BLaER1 treated with 17β-estradiol and CSF1 and Interleukin-3, amounts not matched to agents 10 nM and 100 nM (cell line): ENCODE results near the gene PLEKHM2.

Source experiments
- H3K27ac ChIP-seq, 11 experiments: shearing (Covaris generic); formaldehyde crosslinking; 2 replicates each; pipeline ENCODE4 v1.8.1; 2022
- H3K27me3 ChIP-seq, 11 experiments: shearing (Covaris generic); formaldehyde crosslinking; 2 replicates each; pipeline ENCODE4 v1.8.1; 2022
- H3K36me3 ChIP-seq, 11 experiments: shearing (Covaris generic); formaldehyde crosslinking; 2 replicates each; pipeline ENCODE4 v1.8.1; 2022
- H3K4me1 ChIP-seq, 10 experiments: shearing (Covaris generic); formaldehyde crosslinking; 2 replicates each; pipeline ENCODE4 v1.8.1; 2022
- H3K4me2 ChIP-seq, 11 experiments: shearing (Covaris generic); formaldehyde crosslinking; 2 replicates each; pipeline ENCODE4 v1.8.1; 2022
- H3K4me3 ChIP-seq, 10 experiments: shearing (Covaris generic); formaldehyde crosslinking; 2 replicates each; pipeline ENCODE4 v1.8.1; 2022
- H3K9ac ChIP-seq, 11 experiments: shearing (Covaris generic); formaldehyde crosslinking; 2 replicates each; pipeline ENCODE4 v1.8.1; 2022
- H3K9me3 ChIP-seq, 11 experiments: shearing (Covaris generic); formaldehyde crosslinking; replicated peaks in 1 of 11; 2 replicates each; pipeline ENCODE4 v1.8.1; 2022
- H4K20me1 ChIP-seq, 11 experiments: shearing (Covaris generic); formaldehyde crosslinking; 2 replicates each; pipeline ENCODE4 v1.8.1; 2022
- Cebpa-rat ChIP-seq, 11 experiments: shearing (Covaris generic); IDR thresholded peaks; 2 replicates each; pipeline ENCODE4 v1.8.1; 2022

PLEKHM2 gene

DNA sequence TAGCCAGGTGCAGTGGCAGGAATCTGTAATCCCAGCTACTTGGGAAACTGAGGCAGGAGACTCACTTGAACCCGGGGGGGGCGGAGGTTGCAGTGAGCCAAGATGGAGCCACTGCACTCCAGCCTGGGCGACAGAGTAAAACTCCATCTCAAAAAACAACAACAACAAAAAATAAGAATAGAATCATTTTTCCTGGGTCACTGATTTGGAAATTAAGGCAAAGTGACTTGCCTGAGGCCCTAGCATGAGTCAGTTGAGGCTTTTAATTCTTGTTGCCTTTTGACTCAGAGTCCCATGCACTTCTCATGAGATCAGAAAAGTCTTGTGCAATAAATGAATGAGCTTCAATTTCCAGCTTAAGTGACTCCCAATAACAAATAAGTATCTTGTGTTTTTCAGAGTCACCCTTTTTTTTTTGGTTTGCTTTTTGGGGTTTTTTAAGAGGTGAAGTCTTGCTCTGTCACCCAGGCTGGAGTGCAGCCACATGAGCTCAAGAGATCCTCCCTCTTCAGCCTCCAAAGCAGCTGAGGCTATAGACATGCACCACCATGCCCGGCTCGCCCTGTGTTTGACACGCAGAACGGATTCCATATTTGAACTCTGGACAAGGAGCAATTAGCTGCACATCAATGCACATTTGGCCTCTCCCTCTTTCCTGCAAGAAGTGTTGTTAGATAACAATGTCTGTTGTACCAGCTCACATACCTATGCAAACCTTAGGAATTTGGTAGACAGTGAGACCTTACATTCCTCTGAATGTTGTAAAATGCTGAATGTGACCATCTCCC is 3.4 kb upstream of the PLEKHM2 start:
- no peaks in the 10 kb centered on the region for H3K27me3 ChIP-seq
- 0 out of 22 replicates have a peak overlapping the region, but pooled peaks of 1 of the 11 experiments have one; percentile 0 for H3K9ac ChIP-seq
- peaks cover 0 to 7% (median 0%) of the 10 kb centered on the region in 11 experiments; a peak in 1 of 22 replicates for H3K9me3 ChIP-seq
- H3K4me1 ChIP-seq: peaks cover 35 to 67% (median 41%) of the 10 kb centered on the region in 10 experiments
- peak overlapping the region in 4 of 11 experiments; percentile 51 to 100 (median 72); a peak in 5 of 22 replicates for H3K27ac ChIP-seq
- H3K36me3 ChIP-seq: no peaks in the 10 kb centered on the region
- no peak overlapping the region for H3K4me3 ChIP-seq
- H4K20me1 ChIP-seq: peaks cover 7 to 14% (median 12%) of the 10 kb centered on the region in 11 experiments; a peak in 18 of 22 replicates
- H3K4me2 ChIP-seq: peak overlapping the region in 4 of 11 experiments; percentile 60 to 98 (median 98); a peak in 6 of 22 replicates
- peak in 3 of 11 experiments; percentile 19 to 49 (median 39); a peak in 3 of 22 replicates for TF ChIP-seq Cebpa-rat (IDR thresholded peaks at IDR 0.05)

- no peak overlapping the region for H3K4me3 ChIP-seq
- peak overlapping the region; percentile 60 to 98 (median 97); a peak in 21 of 22 replicates for H3K4me2 ChIP-seq
- H4K20me1 ChIP-seq: peaks cover 16 to 22% (median 20%) of the 10 kb centered on the region in 11 experiments; a peak in 20 of 22 replicates
- peak overlapping the region in 7 of 11 experiments; percentile 0 to 96 (median 4); a peak in 7 of 22 replicates for H3K9ac ChIP-seq
- H3K36me3 ChIP-seq: peaks cover 0 to 6% (median 0%) of the 10 kb centered on the region in 11 experiments; a peak in 3 of 22 replicates
- peaks cover 0 to 7% (median 0%) of the 10 kb centered on the region in 11 experiments; a peak in 1 of 22 replicates for H3K9me3 ChIP-seq
- TF ChIP-seq Cebpa-rat (IDR thresholded peaks at IDR 0.05): no peak
- peaks cover 41 to 68% (median 50%) of the 10 kb centered on the region in 10 experiments for H3K4me1 ChIP-seq
- peak overlapping the region; percentile 16 to 100 (median 92); a peak in 18 of 22 replicates for H3K27ac ChIP-seq
- H3K27me3 ChIP-seq: no peaks in the 10 kb centered on the region
Observed at GRCh38 chr1:15681349-15682292, 2.5 kb upstream of the PLEKHM2 start.

DNA sequence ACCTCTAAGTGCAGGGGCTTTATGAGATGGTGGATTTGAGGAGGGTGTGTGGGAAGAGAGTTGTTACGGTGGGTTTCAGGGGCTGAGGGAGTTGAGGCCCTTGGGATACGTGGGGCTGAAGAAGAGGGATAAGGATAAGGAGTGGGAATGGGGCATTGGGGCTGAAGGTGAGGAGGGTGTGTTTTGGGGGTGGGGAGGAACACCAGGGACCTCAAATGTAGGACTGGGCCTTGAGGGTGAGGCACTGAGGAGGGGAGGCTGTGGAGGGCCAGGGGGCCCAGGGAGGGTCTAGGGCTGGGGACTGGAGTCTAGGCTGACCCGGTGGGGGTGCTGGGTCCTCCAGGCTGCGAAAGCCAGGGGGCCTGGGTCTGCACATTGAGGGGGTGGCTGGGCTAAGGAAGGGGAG is 1.2 kb upstream of the PLEKHM2 start:
- Histone ChIP-seq H3K27ac (peak overlapping the region; percentile 92 to 100 (median 97); a peak in 21 of 22 replicates), H3K9ac (peak overlapping the region; percentile 95 to 100 (median 97); a peak in 18 of 22 replicates), H3K36me3 (peaks cover 0 to 13% (median 7%) of the 10 kb centered on the region in 11 experiments; a peak in 12 of 22 replicates)

DNA sequence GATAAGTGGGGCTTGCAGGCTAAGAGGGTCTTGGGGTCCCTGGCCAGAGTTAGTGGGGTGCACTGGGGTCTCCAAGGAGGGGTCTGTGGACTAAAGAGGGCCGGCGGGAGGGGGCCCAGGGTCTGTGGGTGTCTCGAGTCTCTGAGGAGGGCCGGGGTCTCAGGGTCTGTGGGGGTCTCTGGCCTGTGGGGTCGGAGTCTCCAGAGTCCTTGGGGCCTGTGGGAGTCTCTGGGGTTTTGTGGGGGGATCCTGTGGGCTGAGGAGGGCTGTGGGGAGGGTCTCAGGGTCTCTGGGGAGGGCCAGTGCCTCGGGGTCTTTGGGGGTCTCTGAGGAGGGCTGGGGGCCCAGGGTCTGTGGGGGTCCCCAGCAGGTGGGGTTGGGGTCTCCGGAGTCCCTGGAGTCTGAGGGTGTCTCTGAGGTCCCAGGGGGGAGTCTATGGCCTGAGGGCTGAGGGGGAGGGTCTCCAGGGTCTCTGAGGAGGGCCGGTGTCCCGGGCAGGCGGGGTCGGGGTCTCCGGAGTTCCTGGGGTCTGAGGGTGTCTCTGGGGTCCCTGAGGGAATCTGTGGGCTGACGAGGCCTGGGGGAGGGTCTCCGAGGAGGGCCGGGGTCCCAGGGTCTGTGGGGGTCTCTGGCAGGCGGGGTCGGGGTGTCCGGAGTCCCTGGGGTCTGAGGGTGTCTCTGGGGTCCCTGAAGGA is 628 bp upstream of the PLEKHM2 start:
- no peak for TF ChIP-seq Cebpa-rat (IDR thresholded peaks at IDR 0.05)
- peak overlapping the region; percentile 95 to 100 (median 97) for H3K9ac ChIP-seq
- peaks cover 0 to 7% (median 0%) of the 10 kb centered on the region in 11 experiments; a peak in 1 of 22 replicates for H3K9me3 ChIP-seq
- H3K27me3 ChIP-seq: no peaks in the 10 kb centered on the region
- H3K4me3 ChIP-seq: peak overlapping the region; percentile 81 to 98 (median 94)
- H3K4me2 ChIP-seq: peak overlapping the region; percentile 84 to 98 (median 97)
- H3K4me1 ChIP-seq: peaks cover 48 to 84% (median 60%) of the 10 kb centered on the region in 10 experiments
- peak overlapping the region; percentile 92 to 100 (median 97) for H3K27ac ChIP-seq
- H4K20me1 ChIP-seq: peaks cover 30 to 41% (median 39%) of the 10 kb centered on the region in 11 experiments; a peak in 21 of 22 replicates
- peaks cover 4 to 19% (median 12%) of the 10 kb centered on the region in 11 experiments; a peak in 15 of 22 replicates for H3K36me3 ChIP-seq

More for the DNA sequence above, 1.2 kb upstream of the PLEKHM2 start:
- H3K9me3 ChIP-seq: peaks cover 0 to 7% (median 0%) of the 10 kb centered on the region in 11 experiments; a peak in 1 of 22 replicates
- H3K27me3 ChIP-seq: no peaks in the 10 kb centered on the region
- H3K4me2 ChIP-seq: peak overlapping the region; percentile 84 to 98 (median 97)
- peaks cover 46 to 82% (median 59%) of the 10 kb centered on the region in 10 experiments for H3K4me1 ChIP-seq
- peaks cover 26 to 35% (median 33%) of the 10 kb centered on the region in 11 experiments; a peak in 20 of 22 replicates for H4K20me1 ChIP-seq
- no peak for TF ChIP-seq Cebpa-rat (IDR thresholded peaks at IDR 0.05)
- H3K4me3 ChIP-seq: peak overlapping the region in 5 of 10 experiments; percentile 87 to 98 (median 95); a peak in 5 of 20 replicates

- H3K9me3 ChIP-seq: peaks cover 0 to 2% (median 0%) of the 10 kb centered on the region in 11 experiments; a peak in 2 of 22 replicates
- peak overlapping the region; percentile 95 to 100 (median 97) for H3K9ac ChIP-seq
- H3K27me3 ChIP-seq: no peaks in the 10 kb centered on the region
- no peak for TF ChIP-seq Cebpa-rat (IDR thresholded peaks at IDR 0.05)
- H3K36me3 ChIP-seq: peaks cover 16 to 31% (median 23%) of the 10 kb centered on the region in 11 experiments; a peak in 21 of 22 replicates
- H3K4me3 ChIP-seq: peak overlapping the region; percentile 81 to 98 (median 94)
- H3K4me1 ChIP-seq: peaks cover 42 to 75% (median 57%) of the 10 kb centered on the region in 10 experiments
- peak overlapping the region; percentile 84 to 98 (median 94) for H3K4me2 ChIP-seq
- peaks cover 36 to 53% (median 50%) of the 10 kb centered on the region in 11 experiments; a peak in 21 of 22 replicates for H4K20me1 ChIP-seq
- H3K27ac ChIP-seq: peak overlapping the region; percentile 92 to 100 (median 97)
Observed at GRCh38 chr1:15684468-15685291, 560 bp downstream of the PLEKHM2 start.

GRCh38 chr1:15685820-15686219 is 1.7 kb downstream of the PLEKHM2 start:
- H4K20me1 ChIP-seq: peaks cover 47 to 64% (median 61%) of the 10 kb centered on the region in 11 experiments; a peak in 21 of 22 replicates
- no peaks in the 10 kb centered on the region for H3K27me3 ChIP-seq
- peaks cover 42 to 66% (median 56%) of the 10 kb centered on the region in 10 experiments for H3K4me1 ChIP-seq
- peak overlapping the region; percentile 84 to 98 (median 94) for H3K4me2 ChIP-seq
- H3K9me3 ChIP-seq: no peaks in the 10 kb centered on the region; a peak in 1 of 22 replicates
- H3K36me3 ChIP-seq: peaks cover 20 to 42% (median 29%) of the 10 kb centered on the region in 11 experiments; a peak in 21 of 22 replicates
- peak overlapping the region; percentile 81 to 98 (median 94); a peak in 15 of 20 replicates for H3K4me3 ChIP-seq
- H3K27ac ChIP-seq: peak overlapping the region in 2 of 11 experiments; percentile 97 to 99; a peak in 3 of 22 replicates
- no peak for TF ChIP-seq Cebpa-rat (IDR thresholded peaks at IDR 0.05)
- peak overlapping the region; percentile 95 to 100 (median 97); a peak in 19 of 22 replicates for H3K9ac ChIP-seq
